Transverse colon (tissue), 4 donors: Measurements from ENCODE around the gene SEC16A. TPM values are rescaled to one million over a fixed set of nuclear protein-coding genes. Genes with fewer than 3 reads are reported as not detected.
"Not testable (repeated sequence)": the region's sequence is repeated elsewhere in the genome, so short reads cannot be mapped to it uniquely, and the experiment has no call there.

ENCODE experiments used
- DNase-seq: peaks from one replicate; pipeline ENCODE4 v3.0.0-alpha.2; 2019
- H3K27ac ChIP-seq, 4 donors: fragments of 200-600 bp; sonication (generic); 2 replicates each; pipeline ENCODE4 v1.5.1; 2016 to 2018; ENCODE audit warnings: inconsistent platforms in 4 of 4
- H3K27me3 ChIP-seq: fragments of 200-600 bp; sonication (generic); 2 replicates; pipeline ENCODE4 v1.5.1; 2017; ENCODE audit warnings: inconsistent platforms
- H3K36me3 ChIP-seq, 4 donors: fragments of 200-600 bp; sonication (generic); 2 replicates each; pipeline ENCODE4 v1.5.1; 2017 to 2019; ENCODE audit warnings: inconsistent platforms in 4 of 4
- H3K4me1 ChIP-seq, 4 donors: fragments of 200-600 bp; sonication (generic); 2 replicates each; pipeline ENCODE4 v1.5.1; 2017 to 2020; ENCODE audit warnings: inconsistent platforms in 4 of 4
- H3K4me3 ChIP-seq, 4 donors: fragments of 200-600 bp; sonication (generic); 1 replicate in 1 of 4; 2 replicates in 3 of 4; pipeline versions ENCODE4 v1.5.1 to v1.6.1; 2017 to 2019; ENCODE audit warnings: inconsistent platforms in 4 of 4
- H3K9me3 ChIP-seq, 2 donors: fragments of 200-600 bp; sonication (generic); 2 replicates each; pipeline ENCODE4 v1.5.1; 2017 to 2019; ENCODE audit warnings: inconsistent platforms in 2 of 2
- EP300 ChIP-seq: sonication (generic); formaldehyde crosslinking; IDR thresholded peaks from one replicate; pipeline ENCODE4 v1.6.1; 2017; ENCODE audit warnings: antibody characterized with exemption, low read depth
- POLR2A ChIP-seq: fragments of 450-650 bp; IDR thresholded peaks from one replicate; pipeline ENCODE4 v1.6.1; 2016; ENCODE audit warnings: antibody characterized with exemption, mild to moderate bottlenecking, moderate library complexity
- POLR2AphosphoS5 ChIP-seq, 3 donors: sonication (generic); formaldehyde crosslinking; IDR thresholded peaks; one replicate each; pipeline ENCODE4 v1.6.1; 2016; ENCODE audit warnings: antibody characterized with exemption in 3 of 3
- WGBS, 2 donors: methylation state at CpG; one replicate each; pipeline ENCODE4 v1.1.5; 2018; ENCODE audit warnings: low coverage in 1 of 2; 5-methylcytosine and 5-hydroxymethylcytosine counted together
- in situ Hi-C, 4 donors: fragments of 200-750 bp; cut with MboI; loops; one replicate each; pipeline versions ENCODE4 v1.15.0 to v1.15.1; 2017; ENCODE audit warnings: low sequenced_read_pairs in 3 of 4, low pct_ligation_motif_present in 1 of 4, low pct_unique_long_range_greater_than_20kb in 1 of 4
- intact Hi-C: fragments of 100-400 bp; cut with DNase I; formaldehyde crosslinking; loops from one replicate; pipeline ENCODE4 v1.15.1; 2023; ENCODE audit warnings: low total_unique reads
- total RNA-seq, 4 donors: library from RNA; depleted of rRNA; stranded (reverse); fragments of >200 nt; gene quantifications; one replicate each; pipeline ENCODE4 v1.1.0, GENCODE V29; 2016
- TF ChIP-seq, protein P1 (sequence below), 5 experiments: fragments of 200-600 bp in 3 of 5; fragments of 450-650 bp in 2 of 5; sonication (generic) in 3 of 5; IDR thresholded peaks; 1 replicate in 2 of 5; 2 replicates in 3 of 5; pipeline ENCODE4 v1.5.1; 2016 to 2017; ENCODE audit warnings: antibody characterized with exemption in 5 of 5, inconsistent platforms in 3 of 5, mild to moderate bottlenecking in 2 of 5, moderate library complexity in 1 of 5

SEC16A gene
- total RNA-seq, 4 donors from 2014 or later = 54.1 to 75.9 (median 65.8) TPM

- Histone ChIP-seq H3K4me3 (peak overlapping the region; percentile 84 to 98 (median 96)), H3K27ac (peak overlapping the region; percentile 84 to 91 (median 90)), H3K36me3 (peaks cover 0 to 44% (median 11%) of the 10 kb centered on the region in 4 donors), H3K9me3 (no peaks in the 10 kb centered on the region), H3K4me1 (peaks cover 20 to 26% (median 21%) of the 10 kb centered on the region in 4 donors), H3K27me3 (no peaks in the 10 kb centered on the region)
- WGBS, 2 donors = 17 to 78% methylated on average over 4 to 37 of the region's 71 CpGs
- peak in 1 of 3 donors; percentile 36 for TF ChIP-seq POLR2AphosphoS5 (IDR thresholded peaks at IDR 0.05)
- TF ChIP-seq, protein P1, sequence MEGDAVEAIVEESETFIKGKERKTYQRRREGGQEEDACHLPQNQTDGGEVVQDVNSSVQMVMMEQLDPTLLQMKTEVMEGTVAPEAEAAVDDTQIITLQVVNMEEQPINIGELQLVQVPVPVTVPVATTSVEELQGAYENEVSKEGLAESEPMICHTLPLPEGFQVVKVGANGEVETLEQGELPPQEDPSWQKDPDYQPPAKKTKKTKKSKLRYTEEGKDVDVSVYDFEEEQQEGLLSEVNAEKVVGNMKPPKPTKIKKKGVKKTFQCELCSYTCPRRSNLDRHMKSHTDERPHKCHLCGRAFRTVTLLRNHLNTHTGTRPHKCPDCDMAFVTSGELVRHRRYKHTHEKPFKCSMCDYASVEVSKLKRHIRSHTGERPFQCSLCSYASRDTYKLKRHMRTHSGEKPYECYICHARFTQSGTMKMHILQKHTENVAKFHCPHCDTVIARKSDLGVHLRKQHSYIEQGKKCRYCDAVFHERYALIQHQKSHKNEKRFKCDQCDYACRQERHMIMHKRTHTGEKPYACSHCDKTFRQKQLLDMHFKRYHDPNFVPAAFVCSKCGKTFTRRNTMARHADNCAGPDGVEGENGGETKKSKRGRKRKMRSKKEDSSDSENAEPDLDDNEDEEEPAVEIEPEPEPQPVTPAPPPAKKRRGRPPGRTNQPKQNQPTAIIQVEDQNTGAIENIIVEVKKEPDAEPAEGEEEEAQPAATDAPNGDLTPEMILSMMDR (IDR thresholded peaks at IDR 0.05) = no peak
- TF ChIP-seq POLR2A = peak; percentile 31
- no peak for TF ChIP-seq EP300
- peak; percentile 45 for DNase-seq
- intact Hi-C loops (loop anchor here (10.0 kb wide), 1 partner anchor 75 kb away; no protein-coding TSS in a partner anchor), in situ Hi-C loops (no loop called here)
Observed at GRCh38 chr9:136409557-136410455, 73.0 kb downstream of the SEC16A start.

GRCh38 chr9:136407911-136408310 lies 74.9 kb downstream of the SEC16A start:
- Histone ChIP-seq H3K36me3 (peaks cover 0 to 34% (median 6%) of the 10 kb centered on the region in 4 donors), H3K27ac (no peak overlapping the region), H3K4me3 (no peak overlapping the region), H3K4me1 (peaks cover 20 to 26% (median 21%) of the 10 kb centered on the region in 4 donors), H3K27me3 (no peaks in the 10 kb centered on the region), H3K9me3 (no peaks in the 10 kb centered on the region)
- TF ChIP-seq POLR2AphosphoS5 (IDR thresholded peaks at IDR 0.05) (no peak), EP300 (no peak), POLR2A (no peak)
- TF ChIP-seq, protein P1 (IDR thresholded peaks at IDR 0.05) = no peak
- DNase-seq = no peak
- intact Hi-C loops = loop anchor here (10.0 kb wide), 1 partner anchor 73 kb away; no protein-coding TSS in a partner anchor
- in situ Hi-C loops = no loop called here
- 80 to 85% methylated on average over 1 to 7 of the region's 7 CpGs for WGBS, 2 donors

DNA sequence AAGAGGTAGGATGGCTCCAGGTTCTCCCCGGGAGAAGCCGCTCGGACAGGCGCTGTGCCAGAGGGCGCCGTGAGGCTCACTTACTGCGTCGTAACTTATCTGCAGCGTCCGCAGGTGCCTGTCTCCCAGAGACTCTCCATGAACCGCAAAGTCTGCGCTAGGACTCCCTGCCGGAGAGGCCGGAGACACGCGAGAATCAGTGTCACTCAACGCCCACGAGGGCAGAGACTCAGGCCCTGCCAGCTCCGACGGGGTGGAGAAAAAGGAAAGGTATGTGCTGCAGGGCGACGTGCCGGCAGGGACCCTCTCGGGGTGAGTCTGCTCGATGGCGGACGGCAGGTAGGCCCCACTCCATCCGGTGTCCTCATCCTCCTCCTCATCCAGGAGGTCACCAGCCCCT lies 75.8 kb downstream of the SEC16A start:
- WGBS, 2 donors = 91% methylated on average over 28 of the region's 28 CpGs; no CpG with 5 or more reads in 1 of the 2 donors
- intact Hi-C loops = loop anchor here (10.0 kb wide), 1 partner anchor 72 kb away; no protein-coding TSS in a partner anchor

DNA sequence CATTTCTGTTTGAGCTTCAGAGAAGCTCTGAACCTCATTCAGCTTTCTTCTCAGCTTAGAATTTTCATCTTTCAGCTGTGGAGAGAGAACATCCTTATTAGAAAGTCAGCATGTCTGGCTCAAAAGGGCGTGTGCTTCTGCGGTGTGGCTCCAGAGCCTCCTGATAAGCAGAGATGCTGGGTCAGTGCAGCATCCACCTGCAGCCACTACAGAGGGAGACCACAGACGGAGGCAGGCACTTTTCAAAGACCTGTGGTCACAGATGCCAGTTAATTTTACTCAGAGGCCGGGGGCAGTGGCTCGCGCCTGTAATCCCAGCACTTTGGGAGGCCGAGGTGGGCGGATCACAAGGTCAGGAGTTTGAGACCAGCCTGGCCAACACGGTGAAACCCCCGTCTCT lies 76.9 kb downstream of the SEC16A start:
- Histone ChIP-seq H3K36me3 (peaks cover 0 to 30% (median 6%) of the 10 kb centered on the region in 4 donors), H3K4me1 (peaks cover 10 to 15% (median 12%) of the 10 kb centered on the region in 4 donors)
- 92% methylated on average over 10 of the region's 10 CpGs; no CpG with 5 or more reads in 1 of the 2 donors for WGBS, 2 donors
- in situ Hi-C loops, H3K4me3 ChIP-seq, H3K27ac ChIP-seq, H3K9me3 ChIP-seq, H3K27me3 ChIP-seq, DNase-seq: not testable (repeated sequence)
- intact Hi-C loops = loop anchor here (10.0 kb wide), 1 partner anchor 71 kb away; no protein-coding TSS in a partner anchor

More for the DNA sequence above, 75.8 kb downstream of the SEC16A start:
- in situ Hi-C loops, H3K27ac ChIP-seq, H3K27me3 ChIP-seq, H3K4me3 ChIP-seq, H3K9me3 ChIP-seq, DNase-seq: not testable (repeated sequence)
- Histone ChIP-seq H3K36me3 (peaks cover 0 to 30% (median 6%) of the 10 kb centered on the region in 4 donors), H3K4me1 (peaks cover 20 to 26% (median 21%) of the 10 kb centered on the region in 4 donors)

- in situ Hi-C loops (no loop called here), intact Hi-C loops (loop anchor here (10.0 kb wide), 1 partner anchor 71 kb away; no protein-coding TSS in a partner anchor)
- Histone ChIP-seq H3K4me3 (no peak overlapping the region), H3K27ac (no peak overlapping the region), H3K4me1 (peaks cover 13 to 18% (median 14%) of the 10 kb centered on the region in 4 donors), H3K9me3 (no peaks in the 10 kb centered on the region), H3K36me3 (peaks cover 0 to 30% (median 6%) of the 10 kb centered on the region in 4 donors), H3K27me3 (no peaks in the 10 kb centered on the region)
- no peak for DNase-seq
- 87 to 94% methylated on average over 5 to 7 of the region's 7 CpGs for WGBS, 2 donors
- TF ChIP-seq POLR2A = no peak
- no peak for TF ChIP-seq EP300
- no peak for TF ChIP-seq POLR2AphosphoS5 (IDR thresholded peaks at IDR 0.05)
- TF ChIP-seq, protein P1 (IDR thresholded peaks at IDR 0.05) = no peak
Observed at GRCh38 chr9:136405481-136405880, 77.4 kb downstream of the SEC16A start.
